ENCODE measurements around the gene LCE7A.

LCE7A gene, protein sequence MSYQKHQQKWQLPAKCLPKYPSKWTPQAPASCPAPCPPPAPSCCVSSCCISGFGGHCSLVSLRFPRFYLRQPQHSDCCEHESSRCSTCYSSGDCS

DNA sequence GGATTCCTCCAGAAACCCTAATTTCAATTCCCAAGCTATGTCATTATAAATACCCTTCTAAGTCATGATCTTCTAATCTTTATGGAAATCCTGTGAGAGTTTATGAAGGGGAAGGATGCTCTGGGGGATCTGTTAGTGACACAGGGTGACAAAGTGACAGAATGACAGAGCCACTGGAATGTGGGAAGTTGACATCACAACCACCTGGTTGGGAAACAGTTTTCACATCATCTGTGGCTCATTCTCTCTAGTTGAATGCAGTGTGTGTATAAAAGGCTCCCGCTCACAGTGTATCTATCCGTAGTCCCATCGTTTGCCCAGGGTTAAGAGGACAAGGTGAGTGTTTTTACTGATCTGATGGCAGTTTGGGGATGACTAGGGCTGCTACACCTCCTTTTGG is at the start of gene LCE7A:
Gene LCE7A (plus strand): TSS at position 301 of the 400 bp plus-strand sequence. CDS start 702 bp downstream, outside the sequence.
- no peak for DNase-seq

DNA sequence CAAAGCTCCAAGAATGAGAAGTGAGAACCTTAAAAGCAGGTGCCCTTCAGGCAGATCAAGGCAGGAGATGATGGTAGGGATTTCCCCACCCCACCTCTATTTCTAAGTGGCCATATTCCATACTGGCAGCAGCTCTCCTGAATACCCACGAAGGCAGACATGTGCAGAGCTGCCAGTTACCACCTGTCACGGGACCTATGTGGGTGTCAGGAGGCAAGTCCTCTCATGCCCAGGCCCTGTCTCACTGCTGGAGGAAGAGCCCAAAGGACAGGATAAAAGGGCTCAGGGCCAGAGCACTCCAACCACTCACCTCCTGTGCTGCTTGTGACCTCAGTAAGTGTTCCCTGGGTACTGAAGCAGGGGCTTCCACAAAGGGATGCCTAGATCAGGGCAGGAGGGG is 48.7 kb upstream of the LCE7A start:
- no peak for DNase-seq

DNA sequence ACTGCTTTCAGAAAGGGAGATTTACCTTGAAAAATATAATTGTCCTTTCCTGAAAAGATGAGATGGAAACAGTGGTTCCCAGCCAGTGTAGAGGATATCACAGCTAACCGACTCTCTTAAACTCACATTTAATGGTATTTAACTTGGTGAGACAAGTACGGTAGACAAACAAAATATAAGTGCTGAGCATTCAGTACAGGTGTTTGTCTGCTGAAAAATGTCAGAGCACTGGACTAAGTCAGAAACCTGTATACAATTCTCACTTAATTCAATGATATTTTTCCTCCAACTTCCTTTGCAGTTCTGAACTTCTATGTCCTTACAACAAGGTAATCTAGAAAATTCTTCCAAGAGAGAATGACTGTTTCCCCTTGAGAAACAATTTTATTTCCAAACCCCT is 48.1 kb upstream of the LCE7A start, which contains the start of gene LCE1B:
Gene LCE1B (plus strand): TSS at position 301 of the 400 bp plus-strand sequence. CDS start 476 bp downstream, outside the sequence.
- DNase-seq = no peak

DNA sequence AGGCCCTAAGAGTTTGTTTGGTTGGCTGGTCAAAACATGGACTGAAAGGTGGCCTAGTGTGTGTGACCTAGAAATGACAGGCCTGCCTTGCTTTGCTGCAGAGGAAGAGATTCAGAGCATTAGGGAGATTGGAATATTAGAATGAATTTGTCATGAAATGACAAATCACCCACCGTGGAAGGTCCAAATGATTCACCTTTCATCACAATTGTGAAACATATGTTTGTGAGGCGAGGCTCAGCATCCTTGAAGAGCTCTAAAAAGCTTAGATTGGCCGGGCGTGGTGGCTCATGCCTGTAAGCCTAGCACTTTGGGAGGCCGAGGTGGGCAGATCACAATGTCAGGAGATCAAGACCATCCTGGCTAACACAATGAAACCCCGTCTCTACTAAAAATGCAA is 42.5 kb upstream of the LCE7A start:
- DNase-seq = no peak

DNA sequence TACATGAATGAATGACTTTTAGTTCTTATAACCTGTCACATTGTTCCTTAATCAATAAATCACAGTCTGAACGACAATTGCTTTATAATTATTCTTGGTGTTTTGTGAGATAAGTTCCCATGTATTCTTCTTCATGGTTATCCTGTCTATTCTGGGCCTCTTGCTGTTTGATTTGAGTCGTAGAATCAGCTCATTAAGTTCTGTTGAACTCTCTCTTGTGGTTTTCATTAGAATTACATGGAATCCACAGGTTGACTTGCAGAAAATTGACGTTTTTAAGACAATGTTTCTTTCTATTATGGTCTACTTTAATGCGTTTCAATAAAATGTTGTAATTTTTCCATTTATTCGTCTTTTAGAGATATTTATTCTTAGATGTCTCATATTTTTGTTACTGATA is 36.5 kb upstream of the LCE7A start:
- no peak for DNase-seq

DNA sequence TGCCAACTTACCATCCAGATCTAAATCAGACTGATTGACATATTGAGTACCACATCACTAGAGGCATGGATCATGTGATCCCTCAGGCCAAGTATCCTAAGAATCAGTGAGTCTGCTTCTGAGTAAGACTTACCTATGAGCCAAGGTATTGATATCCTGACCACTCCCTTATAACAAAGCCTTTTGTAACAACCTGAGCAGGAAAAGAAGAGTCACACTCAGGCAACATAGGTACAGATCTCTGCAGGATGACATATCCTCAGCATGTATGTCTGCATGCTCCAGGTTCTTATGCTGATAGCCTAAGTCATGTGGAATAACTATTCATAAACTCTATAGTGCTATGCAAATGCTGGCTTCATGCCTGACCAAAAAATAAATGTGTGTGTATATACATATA is 34.8 kb upstream of the LCE7A start:
- no peak for DNase-seq

DNA sequence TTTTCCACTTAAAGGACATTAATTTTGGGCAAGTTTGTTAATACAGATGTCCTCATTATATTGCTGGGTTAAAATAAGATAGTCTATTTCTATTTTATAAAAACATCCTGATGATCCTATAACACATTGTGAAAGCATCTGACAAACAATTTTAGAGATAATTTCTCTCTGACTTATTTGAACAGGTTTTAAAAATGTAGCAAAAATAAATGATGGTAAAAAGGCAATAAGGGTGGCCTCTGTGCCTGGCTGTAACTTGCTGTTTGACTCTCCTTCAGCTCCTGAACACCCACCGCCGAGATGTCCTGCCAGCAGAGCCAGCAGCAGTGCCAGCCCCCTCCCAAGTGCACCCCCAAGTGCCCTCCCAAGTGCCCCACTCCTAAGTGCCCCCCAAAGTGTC is 32.6 kb upstream of the LCE7A start, which contains the start of gene LCE1A:
Gene LCE1A (plus strand): TSS at position 301 of the 400 bp plus-strand sequence. CDS start 0 bp downstream, at position 301.
- no peak for DNase-seq

DNA sequence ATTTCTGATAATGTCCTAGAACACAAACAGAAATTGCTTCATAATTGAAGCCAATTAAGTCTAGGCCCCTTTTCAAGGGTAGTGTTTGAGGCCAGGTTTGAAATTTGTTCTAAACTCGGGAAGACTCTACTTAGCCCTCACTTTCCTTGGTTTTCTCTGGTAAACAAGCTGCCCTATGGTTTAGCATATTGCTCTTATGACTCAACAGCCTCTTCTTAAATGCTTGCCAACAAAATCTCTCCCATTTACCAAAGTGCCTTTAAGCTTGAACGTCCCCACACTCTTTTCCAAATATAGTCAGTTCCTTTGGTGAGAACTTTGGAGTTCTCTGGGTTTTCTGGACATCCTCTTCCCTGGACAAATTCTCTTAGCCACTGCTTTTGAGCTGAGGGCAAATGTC is 22.9 kb upstream of the LCE7A start:
- DNase-seq = no peak

DNA sequence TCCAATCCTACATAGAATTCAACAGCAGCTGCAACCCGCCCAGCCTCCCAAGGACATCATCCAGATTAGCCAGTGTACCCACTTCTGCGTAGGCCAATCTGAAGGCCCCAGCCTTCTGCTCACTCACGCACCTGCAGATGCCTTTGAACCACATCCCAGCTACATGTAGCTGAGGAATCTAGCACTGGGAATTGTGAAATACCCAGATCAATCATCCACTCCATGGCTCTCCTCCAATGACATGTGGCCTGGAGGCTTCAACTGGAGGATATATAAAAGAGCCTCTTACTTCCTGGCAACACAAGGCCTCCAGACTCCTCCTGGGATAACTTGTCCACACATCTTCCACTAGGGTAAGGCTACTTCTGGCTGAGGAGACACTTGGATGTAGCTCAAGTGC is 17.2 kb upstream of the LCE7A start, which contains the start of gene LCE6A:
Gene LCE6A (plus strand): TSS at position 301 of the 400 bp plus-strand sequence. CDS start 665 bp downstream, outside the sequence.
- no peak for DNase-seq

DNA sequence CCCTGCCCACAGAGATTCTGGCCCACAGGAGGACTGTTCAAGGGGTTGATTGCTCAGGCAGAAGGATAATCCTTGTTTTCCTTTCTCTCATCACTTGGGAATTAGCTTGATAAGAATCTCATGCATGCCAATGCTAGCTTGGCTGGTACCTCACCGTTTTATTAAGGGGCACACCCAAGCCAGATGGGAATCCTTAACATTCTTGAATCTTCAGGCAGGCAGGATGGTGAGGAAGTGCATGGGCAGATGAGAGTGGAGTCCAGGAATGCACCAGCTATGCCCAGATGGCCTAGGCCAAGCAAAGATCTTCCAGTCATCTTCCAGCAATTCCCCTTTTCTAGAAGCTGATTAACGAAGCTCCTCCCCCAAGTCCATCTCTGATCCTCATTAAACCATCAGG is 4.1 kb upstream of the LCE7A start:
- DNase-seq = no peak

DNA sequence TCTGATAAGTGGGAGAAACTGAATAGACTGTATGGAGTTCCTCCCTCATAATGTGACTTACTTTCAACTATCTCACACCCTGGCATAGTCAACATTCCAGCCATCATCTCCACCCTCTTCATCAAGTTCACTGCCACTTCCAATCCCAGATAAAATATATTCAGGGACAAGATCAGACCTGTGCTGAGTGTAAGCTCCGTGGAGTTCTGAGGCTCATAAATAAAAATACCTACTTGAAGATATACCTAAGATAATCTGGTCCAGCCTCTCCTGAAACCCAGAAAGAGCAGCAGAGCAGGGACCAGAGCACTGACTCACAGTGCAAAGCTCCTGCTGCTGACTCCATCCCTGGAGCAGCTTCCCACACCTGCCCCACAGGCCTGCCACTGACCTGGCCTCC is 1.7 kb upstream of the LCE7A start:
- no peak for DNase-seq

DNA sequence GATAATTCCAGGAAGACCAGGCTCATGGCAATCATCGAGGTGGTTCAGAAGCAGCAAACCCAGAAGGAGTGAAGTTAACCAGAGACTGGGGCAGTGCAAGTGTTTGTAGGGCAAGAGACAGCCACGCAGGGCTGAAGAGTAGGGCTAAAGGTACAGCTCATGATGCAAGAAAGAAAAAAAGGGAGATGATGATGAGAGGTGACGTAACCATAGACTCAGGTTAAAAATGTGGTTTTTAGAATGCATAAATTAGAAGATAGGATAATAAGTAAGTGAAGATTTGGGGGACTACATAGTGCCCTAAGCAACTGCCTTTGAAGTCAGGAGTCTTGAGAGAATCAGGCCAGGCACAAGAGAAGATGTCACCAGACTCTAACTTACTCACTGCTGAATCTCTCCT is 333 bp downstream of the LCE7A start:
- DNase-seq = no peak

DNA sequence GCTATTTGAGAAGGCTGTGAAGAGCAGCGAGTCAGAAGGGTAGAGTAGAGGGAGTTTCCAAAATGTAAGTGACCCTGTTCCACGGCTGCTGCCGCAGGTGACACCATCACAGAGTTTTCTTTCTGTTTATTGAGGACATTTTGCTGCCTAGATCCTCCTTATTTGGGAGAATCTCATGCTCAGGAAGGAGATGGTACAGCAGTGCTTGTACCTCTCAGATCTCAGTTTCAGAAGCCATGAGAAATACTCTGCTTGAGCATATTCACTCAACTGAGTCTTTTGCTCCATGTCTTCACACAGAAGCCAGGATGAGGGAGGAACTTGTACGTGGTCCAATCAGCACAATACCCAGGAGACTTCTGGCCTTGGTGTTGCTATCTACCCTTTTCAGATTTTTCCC is 1.6 kb downstream of the LCE7A start:
- no peak for DNase-seq

DNA sequence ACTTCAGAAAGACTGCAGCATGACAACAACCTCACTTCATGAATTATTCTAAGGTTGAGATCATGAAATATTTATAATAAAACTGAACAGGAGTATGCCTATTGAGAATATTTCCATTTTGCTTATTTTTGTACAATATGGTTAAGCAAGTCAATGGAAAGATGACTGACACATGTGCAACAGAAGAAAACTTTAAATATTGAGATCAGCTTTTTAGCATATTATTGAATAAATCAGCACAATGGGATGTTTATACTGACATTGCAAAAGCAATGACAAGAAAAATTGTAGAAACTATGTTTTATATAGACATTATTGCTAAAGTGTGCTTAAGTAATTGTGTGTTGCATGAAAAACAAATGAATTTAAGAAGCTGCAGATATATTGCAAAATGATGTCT is 4.6 kb downstream of the LCE7A start:
- no peak for DNase-seq

DNA sequence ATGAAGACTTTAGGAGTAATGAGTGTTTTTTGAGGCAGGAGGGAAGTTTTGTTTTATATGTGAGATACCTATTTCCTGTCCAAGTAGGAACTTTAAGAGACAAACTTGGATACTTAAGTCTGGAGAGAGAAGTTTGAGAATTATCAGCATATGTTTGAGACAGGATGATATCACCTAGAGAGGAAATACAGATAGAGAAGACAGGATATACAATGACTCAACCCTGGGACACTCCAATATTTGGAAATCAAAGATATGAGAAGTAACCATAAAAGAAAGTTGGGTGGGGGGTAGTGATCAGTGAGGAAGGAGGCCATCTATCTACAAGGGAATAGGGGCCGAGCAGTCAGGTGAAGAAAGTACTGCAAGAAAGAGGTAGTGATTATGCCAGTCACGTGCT is 6.5 kb downstream of the LCE7A start:
- DNase-seq = no peak

DNA sequence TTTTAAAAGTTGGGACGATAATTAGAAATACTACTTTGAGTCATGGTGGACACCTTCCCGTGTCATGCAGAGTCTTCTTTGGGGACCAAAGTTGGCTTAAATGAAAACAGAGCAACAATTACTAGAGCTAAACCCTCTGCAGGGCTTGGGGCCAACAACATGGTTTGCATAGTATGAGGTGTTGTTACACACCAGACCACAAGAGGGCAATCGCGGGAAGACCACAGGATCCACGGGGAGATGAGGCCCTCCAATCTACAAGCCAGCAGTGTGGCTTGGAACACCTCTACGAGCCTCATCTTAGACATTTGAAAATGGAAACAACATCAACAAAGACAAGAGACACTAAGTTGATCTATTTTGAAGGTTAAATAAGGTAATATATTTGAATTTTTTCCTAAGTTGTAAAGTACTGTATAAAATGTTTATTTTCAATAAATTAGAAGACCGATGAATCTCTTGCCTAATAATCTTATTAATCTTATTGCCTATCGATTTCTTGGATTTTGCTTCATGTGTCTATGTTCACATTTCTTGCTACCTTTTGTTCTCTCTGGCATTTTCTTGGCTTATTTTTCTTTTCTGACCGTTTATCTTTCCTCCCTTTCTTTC is 10.1 kb downstream of the LCE7A start:
- DNase-seq = peak; percentile 51

DNA sequence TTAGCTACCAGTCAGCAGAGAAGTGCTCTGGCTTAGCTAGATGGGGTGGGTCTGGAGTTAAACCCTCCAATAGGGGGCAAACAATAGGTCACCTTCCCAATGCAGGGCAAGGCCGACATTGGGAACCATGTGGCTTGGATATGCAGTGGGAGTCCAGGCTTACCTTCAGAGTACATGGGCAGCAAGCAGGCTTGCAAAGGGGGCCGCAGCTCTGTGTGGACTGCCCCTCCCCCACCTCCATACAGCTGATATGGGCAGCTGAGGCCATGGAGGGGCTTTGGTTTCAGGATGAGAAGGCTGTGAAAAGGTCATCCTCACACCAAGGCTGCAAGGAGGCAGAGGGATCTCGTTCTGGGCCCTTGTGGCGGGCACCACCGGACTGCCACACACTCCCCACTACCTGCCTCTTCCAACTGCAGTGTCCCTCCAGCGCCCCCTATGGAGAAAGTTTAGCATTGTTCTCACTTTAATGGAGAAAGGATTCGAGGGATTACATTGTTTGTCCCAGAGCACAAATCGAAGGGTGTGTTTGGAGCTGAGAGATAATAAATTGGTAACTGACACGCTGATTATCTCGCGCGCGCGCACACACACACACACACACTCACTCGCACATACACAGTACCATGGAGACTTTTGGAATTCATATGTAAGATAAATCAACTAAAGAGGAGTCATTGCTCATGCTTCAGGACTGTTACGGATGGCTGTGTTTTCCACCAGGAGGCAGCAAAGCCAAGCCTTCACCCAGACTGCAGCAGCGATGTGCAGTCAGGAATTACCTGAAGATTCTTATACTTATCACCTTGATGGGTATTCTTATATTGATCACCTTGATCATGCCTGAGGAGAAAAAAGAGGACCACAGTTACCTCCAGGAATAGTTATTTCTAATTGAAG is 11.3 kb downstream of the LCE7A start:
- peak; percentile 55 for DNase-seq

DNA sequence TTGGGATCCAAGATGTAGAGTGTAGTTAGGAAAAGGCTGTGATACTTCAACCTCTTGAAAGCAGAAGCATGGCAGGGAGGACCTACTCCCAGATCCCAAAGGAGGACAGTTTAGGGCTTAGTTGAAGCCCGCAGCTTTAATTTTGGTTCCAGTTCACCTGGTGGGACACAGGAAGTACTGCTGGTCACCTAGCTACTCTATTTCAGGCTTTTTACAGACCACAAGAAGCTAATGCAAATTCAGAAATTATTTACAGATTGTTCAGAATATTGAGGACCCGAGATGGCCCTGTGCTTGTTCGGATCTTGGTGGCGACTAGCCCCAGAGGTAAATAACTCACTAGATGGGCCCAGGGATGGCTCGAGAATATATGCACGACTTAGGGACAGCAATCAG is 11.9 kb downstream of the LCE7A start:
- DNase-seq = no peak

DNA sequence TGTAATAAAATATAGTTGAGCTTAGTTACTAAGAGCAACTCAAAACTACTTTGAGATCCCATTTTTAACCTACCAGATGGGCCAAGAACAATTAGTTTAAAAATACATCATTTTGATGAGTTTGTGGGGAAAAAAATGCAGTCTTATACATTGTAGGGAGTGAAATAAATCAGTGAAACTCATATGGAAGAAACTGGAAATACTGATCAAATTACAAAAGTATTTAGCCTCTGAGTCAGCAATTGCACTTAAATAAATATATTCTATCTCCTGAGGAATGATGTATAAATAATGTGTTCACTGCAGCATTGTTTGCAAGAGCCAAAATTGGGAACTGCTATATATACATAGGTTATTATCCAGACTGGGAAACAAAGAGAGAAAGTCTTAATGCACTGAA is 13.7 kb downstream of the LCE7A start:
- no peak for DNase-seq

DNA sequence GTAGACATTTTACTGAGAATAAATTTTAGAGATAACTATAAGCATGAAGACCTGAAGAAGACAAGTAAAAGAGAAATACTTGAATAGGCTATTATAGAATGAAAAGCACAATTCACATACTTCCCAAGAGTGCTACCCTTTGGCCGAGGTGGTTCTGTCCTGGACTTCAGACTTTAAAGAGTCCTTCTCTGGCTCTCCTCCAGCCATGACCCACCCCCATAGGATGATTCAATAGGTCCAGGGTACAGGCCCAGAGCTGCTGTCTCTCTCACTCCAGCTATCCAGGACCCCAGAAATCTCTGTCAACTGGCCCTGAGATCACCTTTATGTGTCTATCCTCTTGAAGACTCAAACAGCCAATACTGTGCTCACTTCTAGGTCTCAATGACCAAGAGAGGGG is 17.0 kb downstream of the LCE7A start:
- no peak for DNase-seq

DNA sequence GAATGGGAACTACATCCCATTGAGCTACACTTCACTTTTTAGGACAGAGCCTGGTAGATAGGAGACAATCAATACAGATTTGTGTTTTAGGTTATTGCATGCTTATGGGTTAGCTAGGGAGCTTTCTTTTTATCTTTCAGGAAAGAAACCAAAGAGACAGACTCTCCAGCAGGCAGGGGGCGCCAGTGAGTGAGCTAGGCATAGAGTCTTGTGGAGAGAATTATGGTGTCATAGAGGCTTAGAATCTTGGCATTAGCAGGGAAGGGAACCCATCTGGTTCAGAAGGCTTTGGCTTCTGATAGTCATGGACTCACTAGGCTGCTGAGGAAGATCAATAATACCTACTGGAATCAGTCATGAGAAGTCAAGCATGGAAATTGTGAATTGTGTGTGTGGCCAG is 18.2 kb downstream of the LCE7A start, which contains the start of gene SMCP:
Gene SMCP (plus strand): TSS at position 281 of the 400 bp plus-strand sequence. CDS start 6,101 bp downstream, outside the sequence.
- DNase-seq = no peak

DNA sequence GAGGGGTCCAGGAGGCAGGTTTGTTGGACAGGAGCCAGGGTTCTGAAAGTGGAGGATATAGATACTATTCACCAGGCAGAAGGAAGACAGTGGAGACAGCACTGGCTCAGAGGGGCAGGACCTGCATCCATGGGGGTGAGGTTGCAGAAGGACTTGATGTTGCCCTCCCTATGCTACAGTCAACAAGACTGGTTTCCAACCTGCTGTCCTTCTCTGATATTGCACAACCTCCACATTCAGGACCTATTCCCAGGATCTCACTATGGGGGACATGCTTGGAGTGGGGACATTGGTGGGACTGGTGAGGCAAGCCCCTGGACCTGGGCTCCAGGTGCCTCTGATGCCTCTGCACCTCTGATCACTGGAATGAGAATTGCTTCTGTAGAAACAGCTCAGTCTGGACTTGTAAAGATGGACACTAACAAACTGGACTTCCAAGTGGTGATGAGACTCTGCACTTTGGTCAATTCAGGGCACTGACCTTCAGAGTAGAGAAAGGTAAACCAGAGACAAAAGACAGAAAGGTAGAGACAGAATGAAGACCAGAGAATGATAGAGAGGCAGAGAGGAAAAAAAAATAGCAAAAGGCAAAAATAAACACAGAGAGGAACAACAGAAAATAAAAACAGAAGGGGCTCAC is 19.9 kb downstream of the LCE7A start:
- no peak for DNase-seq

DNA sequence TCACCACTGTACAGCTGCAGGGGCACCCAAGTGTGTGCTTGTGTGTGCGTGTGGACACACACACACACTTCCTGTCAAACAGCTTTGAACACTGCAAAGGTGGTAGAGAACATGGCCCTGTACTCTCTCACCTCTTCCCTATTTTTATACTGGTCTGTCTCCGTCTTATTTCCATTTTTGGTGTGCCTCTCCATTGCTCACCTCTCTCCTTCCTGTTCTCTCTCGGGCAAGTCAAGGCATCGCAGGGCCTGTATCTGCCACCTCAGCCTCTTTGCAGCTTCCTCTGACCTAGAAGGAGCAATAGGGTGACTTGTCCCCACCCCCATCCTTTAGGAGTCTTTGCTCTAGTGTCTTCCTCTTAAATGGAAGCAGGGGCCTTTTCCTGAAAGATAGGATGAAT is 20.5 kb downstream of the LCE7A start:
- DNase-seq = no peak
